Mononuclear cell (primary cell): ENCODE data around the gene CCDC141. TPM values are rescaled to one million over a fixed set of nuclear protein-coding genes. Genes with fewer than 3 reads are reported as not detected.

ENCODE experiments used
- H3K27me3 ChIP-seq: 2 replicates; pipeline ENCODE4 v1.6.0; 2011; ENCODE audit warnings: low read length, control low read depth; ENCODE audit not compliant: insufficient read depth
- H3K4me1 ChIP-seq: 2 replicates; pipeline ENCODE4 v1.5.1; 2011; ENCODE audit warnings: mild to moderate bottlenecking, low read length, control low read depth; ENCODE audit not compliant: insufficient read depth
- H3K4me3 ChIP-seq: 2 replicates; pipeline ENCODE4 v1.5.1; 2011; ENCODE audit warnings: mild to moderate bottlenecking, low read length, moderate library complexity
- H3K9me3 ChIP-seq: 2 replicates; pipeline ENCODE4 v1.5.1; 2011; ENCODE audit warnings: low read depth, mild to moderate bottlenecking, control low read depth, low read length
- total RNA-seq: library from RNA; depleted of rRNA; stranded (reverse); fragments of >200 nt; gene quantifications from one replicate; pipeline ENCODE4 v1.2.3, GENCODE V29; 2012

The CCDC141 gene
- total RNA-seq, 1 donor: 33.9 TPM

- no peaks in the 10 kb centered on the region for H3K9me3 ChIP-seq
- H3K27me3 ChIP-seq: no peaks in the 10 kb centered on the region
- H3K4me1 ChIP-seq: no peaks in the 10 kb centered on the region
- no peak overlapping the region for H3K4me3 ChIP-seq
Measured at GRCh38 chr2:178829981-178830380, 220.0 kb downstream of the CCDC141 start.

DNA sequence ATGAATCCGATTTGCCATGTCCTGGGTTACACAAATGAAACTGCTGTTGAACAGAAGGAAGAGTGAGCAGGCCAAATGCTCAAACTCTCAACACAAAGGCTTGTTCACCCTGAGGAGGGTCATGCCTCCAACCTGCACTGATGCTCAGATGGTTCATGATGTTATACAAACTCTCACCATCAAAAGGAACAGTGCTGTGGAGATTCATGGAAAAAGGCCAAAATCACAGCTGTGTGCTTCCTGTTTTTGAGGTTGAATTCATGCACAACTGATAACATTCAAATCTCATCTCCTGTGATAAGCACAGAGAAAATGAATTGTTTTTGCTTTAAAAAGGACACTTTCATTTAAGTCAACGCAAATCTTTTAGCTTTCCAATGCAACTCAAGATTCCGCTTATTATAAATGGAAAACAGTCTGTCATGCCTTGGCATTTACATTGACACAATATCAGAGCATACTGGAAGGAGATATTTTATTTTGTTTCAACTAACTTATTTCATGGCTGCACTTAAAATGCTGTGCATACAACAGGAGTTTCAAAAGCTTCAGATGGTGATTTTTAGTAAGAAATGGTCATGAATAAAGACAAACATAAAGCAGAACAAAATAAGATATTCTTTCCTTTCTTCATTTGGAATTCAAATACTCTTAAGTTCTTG is 220.5 kb downstream of the CCDC141 start:
- H3K4me3 ChIP-seq: no peak overlapping the region
- no peaks in the 10 kb centered on the region for H3K4me1 ChIP-seq
- H3K27me3 ChIP-seq: no peaks in the 10 kb centered on the region
- no peaks in the 10 kb centered on the region for H3K9me3 ChIP-seq

- H3K4me1 ChIP-seq: no peaks in the 10 kb centered on the region
Measured at GRCh38 chr2:178828486-178828881, 221.5 kb downstream of the CCDC141 start.

DNA sequence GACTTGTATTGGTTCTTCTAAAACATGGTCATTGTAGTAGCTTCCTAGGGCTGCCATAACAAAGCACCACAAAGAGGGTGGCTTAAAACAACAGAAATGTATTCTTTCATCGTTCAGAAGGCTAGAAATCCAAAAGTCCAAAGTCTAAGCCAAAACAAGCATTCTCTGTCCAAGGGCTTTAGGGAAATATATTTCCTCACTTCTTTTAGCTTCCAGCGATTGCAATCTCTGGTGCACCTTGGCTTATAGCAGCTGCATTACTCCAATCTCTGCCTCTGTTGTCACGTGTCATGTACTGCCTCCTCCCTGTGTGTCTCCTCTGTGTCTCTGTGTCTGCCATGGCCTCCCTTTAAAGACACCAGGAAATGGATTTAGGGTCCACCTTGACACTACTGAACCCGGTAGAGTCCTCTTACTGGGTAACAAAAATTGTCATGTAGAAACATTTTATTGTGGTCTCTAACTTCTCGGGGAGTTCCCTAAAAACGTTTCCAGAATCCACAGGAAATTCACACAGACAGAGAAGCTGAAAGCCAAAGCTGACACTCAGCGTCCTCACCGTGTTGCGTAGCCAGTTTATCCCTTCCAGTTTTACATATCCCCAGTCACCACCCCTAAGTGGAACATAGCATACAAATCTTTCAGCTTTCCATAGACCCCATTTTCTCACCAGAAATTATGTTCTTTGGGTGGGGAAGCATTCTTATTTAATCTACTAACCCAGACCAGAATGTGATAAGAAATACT is 222.0 kb downstream of the CCDC141 start:
- H3K9me3 ChIP-seq: no peaks in the 10 kb centered on the region
- H3K4me3 ChIP-seq: no peak overlapping the region
- no peaks in the 10 kb centered on the region for H3K4me1 ChIP-seq
- H3K27me3 ChIP-seq: no peaks in the 10 kb centered on the region

More at GRCh38 chr2:178828486-178828881, 221.5 kb downstream of the CCDC141 start:
- Histone ChIP-seq H3K4me3 (no peak overlapping the region), H3K9me3 (no peaks in the 10 kb centered on the region), H3K27me3 (no peaks in the 10 kb centered on the region)

DNA sequence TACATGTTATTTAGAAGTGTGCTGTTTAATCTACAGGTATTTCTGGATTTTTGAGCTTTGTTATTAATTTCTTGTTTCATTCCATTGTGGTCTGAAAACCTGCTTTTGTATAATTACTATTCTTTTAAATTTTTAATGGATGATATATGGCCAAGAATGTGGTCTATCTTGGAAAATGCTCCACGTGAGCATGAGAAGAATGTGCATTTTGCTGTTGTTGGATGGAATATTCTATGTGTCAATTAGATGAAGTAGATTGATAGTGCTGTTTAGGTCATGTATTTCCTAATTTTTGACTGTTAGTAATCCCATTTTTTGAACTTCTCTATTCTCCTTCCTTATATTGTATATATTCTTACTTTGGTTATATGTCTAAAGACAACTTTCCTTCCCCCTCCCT is 222.8 kb downstream of the CCDC141 start:
- H3K4me3 ChIP-seq: no peak overlapping the region

GRCh38 chr2:178825183-178825582 is 224.8 kb downstream of the CCDC141 start:
- no peaks in the 10 kb centered on the region for H3K4me1 ChIP-seq
- no peak overlapping the region for H3K4me3 ChIP-seq
- H3K27me3 ChIP-seq: no peaks in the 10 kb centered on the region
- no peaks in the 10 kb centered on the region for H3K9me3 ChIP-seq

More for the DNA sequence above, 222.8 kb downstream of the CCDC141 start:
- Histone ChIP-seq H3K9me3 (no peaks in the 10 kb centered on the region), H3K27me3 (no peaks in the 10 kb centered on the region), H3K4me1 (no peaks in the 10 kb centered on the region)

DNA sequence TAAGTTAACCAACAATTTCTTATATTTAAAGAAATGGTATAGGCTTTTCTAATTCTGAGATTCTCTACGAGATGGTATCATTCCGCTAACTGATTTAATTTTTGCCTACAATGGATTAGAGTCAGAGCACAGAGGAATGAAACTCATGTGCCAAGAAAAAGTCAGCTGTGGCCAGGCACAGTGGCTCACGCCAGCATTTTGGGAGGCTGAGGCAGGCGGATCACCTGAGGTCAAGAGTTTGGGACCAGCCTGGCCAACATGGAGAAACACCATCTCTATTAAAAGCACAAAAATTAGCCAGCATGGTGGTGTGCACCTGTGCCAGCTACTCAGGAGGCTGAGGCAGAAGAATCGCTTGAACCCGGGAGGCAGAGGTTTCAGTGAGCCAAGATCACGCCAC is 225.8 kb downstream of the CCDC141 start:
- no peaks in the 10 kb centered on the region for H3K4me1 ChIP-seq
- no peak overlapping the region for H3K4me3 ChIP-seq
- no peaks in the 10 kb centered on the region for H3K9me3 ChIP-seq
- H3K27me3 ChIP-seq: no peaks in the 10 kb centered on the region

DNA sequence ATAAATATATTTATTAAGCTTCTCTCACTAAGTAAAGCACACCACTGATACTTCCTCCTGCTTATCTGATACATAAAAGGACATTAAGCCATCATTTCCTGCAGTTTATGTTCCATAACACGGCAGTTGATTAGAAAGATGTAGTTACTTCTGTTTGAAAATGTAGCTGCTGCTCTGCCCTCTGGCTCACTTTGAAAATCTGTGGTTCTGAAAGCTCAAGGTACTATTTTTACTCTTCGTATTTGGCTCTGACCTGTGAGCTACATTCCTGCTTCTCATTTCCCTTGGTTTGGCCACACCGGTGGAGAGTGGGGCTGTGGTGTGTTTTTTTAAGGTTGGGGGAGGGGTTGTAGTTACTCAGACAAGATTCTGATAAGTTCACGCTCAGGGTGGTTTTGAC is 229.9 kb downstream of the CCDC141 start:
- H3K27me3 ChIP-seq: no peaks in the 10 kb centered on the region
- peak overlapping the region; percentile 2 for H3K4me3 ChIP-seq
- H3K9me3 ChIP-seq: no peaks in the 10 kb centered on the region
- no peaks in the 10 kb centered on the region for H3K4me1 ChIP-seq

GRCh38 chr2:178819147-178819875 is 230.6 kb downstream of the CCDC141 start:
- Histone ChIP-seq H3K4me1 (no peaks in the 10 kb centered on the region), H3K9me3 (no peaks in the 10 kb centered on the region), H3K27me3 (no peaks in the 10 kb centered on the region), H3K4me3 (no peak overlapping the region)

- H3K27me3 ChIP-seq: no peaks in the 10 kb centered on the region
- no peaks in the 10 kb centered on the region for H3K4me1 ChIP-seq
- H3K9me3 ChIP-seq: no peaks in the 10 kb centered on the region
- H3K4me3 ChIP-seq: no peak overlapping the region
Measured at GRCh38 chr2:178811901-178812300, 238.0 kb downstream of the CCDC141 start.

- no peaks in the 10 kb centered on the region for H3K27me3 ChIP-seq
- H3K9me3 ChIP-seq: no peaks in the 10 kb centered on the region
- no peaks in the 10 kb centered on the region for H3K4me1 ChIP-seq
- H3K4me3 ChIP-seq: no peak overlapping the region
Measured at GRCh38 chr2:178811045-178811444, 238.9 kb downstream of the CCDC141 start.

DNA sequence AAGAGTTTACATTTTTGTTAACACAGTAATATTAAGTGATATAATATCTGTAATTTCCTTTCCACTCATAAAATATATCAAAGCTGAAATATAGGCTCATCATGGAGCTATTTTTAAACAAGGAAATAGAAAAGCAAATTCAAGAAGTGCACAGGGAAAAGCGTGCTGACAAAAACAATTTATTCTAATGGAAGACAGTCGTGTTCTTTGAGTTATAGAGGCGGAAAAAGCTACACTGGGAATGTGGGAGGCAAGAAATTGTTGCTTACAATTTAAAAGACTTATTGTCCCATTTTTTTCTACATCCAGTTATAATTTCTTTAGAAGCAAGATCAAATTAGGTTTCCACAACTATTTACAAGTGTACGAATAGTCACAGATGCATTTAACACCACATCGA is 239.5 kb downstream of the CCDC141 start:
- H3K9me3 ChIP-seq: no peaks in the 10 kb centered on the region
- no peak overlapping the region for H3K4me3 ChIP-seq
- H3K4me1 ChIP-seq: no peaks in the 10 kb centered on the region
- H3K27me3 ChIP-seq: no peaks in the 10 kb centered on the region

GRCh38 chr2:178807227-178808008 is 242.5 kb downstream of the CCDC141 start, which contains the start of gene TTN:
TTN (minus strand) TSS chr2:178807423; CDS start chr2:178804642, 2,781 bp downstream.
- H3K9me3 ChIP-seq: no peaks in the 10 kb centered on the region
- H3K27me3 ChIP-seq: no peaks in the 10 kb centered on the region
- no peak within 1 kb of the TSS for H3K4me3 ChIP-seq
- no peaks in the 10 kb centered on the region for H3K4me1 ChIP-seq

DNA sequence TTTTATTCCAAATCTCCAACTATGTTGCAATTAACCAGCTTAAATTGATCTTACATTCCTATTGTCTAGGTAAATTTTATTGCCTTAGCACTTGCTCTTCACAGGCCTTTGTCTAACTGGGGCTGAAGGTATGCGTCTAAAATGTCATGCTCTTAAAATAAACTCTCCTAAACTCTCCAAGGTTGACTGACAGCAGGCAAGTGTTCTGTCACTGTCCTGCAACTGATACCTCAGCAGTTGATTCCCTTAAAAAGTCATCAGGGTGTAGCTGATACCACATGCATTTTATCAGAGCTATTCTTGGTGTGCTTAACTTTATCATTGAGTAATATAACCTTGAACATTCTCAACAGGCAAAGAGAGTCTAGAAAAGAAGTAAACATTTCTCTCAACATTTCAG is 243.4 kb downstream of the CCDC141 start:
- no peaks in the 10 kb centered on the region for H3K9me3 ChIP-seq

DNA sequence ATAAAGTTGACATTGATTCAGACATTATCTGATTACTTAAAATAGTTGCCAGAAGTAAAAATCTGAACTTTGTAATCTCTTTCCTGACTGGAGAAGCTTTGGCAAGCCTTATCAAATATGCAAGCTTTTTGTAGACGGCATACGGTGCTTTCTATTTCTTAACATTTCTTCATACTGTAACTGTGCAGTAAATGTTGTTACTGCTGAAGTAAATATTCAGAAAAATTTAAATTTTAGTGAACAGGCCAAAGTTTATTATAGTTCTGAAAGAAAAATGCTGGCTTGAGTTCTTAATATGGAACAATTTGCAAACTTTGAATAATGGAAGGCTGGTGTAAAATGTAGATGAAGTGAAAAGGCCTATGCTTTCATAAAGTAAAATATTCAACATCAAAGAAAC is 244.5 kb downstream of the CCDC141 start:
- Histone ChIP-seq H3K9me3 (no peaks in the 10 kb centered on the region), H3K4me3 (no peak overlapping the region), H3K27me3 (no peaks in the 10 kb centered on the region), H3K4me1 (no peaks in the 10 kb centered on the region)

More for the DNA sequence above, 243.4 kb downstream of the CCDC141 start:
- Histone ChIP-seq H3K4me3 (no peak overlapping the region), H3K27me3 (no peaks in the 10 kb centered on the region), H3K4me1 (no peaks in the 10 kb centered on the region)
